Vagina (tissue), 2 donors: ENCODE measurements around the gene ADAMTS16.

Experiments
- POLR2A ChIP-seq, 2 donors: fragments of 450-650 bp; IDR thresholded peaks; one replicate each; pipeline ENCODE4 v1.6.1; 2017; ENCODE audit warnings: antibody characterized with exemption in 2 of 2, mild to moderate bottlenecking in 2 of 2, moderate library complexity in 2 of 2
- POLR2AphosphoS5 ChIP-seq, 2 donors: sonication (generic); formaldehyde crosslinking; IDR thresholded peaks; one replicate each; pipeline ENCODE4 v1.9.0; 2017; ENCODE audit warnings: antibody characterized with exemption in 2 of 2, mild to moderate bottlenecking in 2 of 2, low read depth in 1 of 2; ENCODE audit not compliant: insufficient read depth in 1 of 2
- TF ChIP-seq, protein P1 (sequence below), 3 experiments: fragments of 450-650 bp in 2 of 3; fragments of 200-600 bp in 1 of 3; sonication (generic) in 1 of 3; IDR thresholded peaks; one replicate each; pipeline ENCODE4 v1.5.1; 2017 to 2019; ENCODE audit warnings: antibody characterized with exemption in 3 of 3, mild to moderate bottlenecking in 2 of 3, moderate library complexity in 2 of 3

DNA sequence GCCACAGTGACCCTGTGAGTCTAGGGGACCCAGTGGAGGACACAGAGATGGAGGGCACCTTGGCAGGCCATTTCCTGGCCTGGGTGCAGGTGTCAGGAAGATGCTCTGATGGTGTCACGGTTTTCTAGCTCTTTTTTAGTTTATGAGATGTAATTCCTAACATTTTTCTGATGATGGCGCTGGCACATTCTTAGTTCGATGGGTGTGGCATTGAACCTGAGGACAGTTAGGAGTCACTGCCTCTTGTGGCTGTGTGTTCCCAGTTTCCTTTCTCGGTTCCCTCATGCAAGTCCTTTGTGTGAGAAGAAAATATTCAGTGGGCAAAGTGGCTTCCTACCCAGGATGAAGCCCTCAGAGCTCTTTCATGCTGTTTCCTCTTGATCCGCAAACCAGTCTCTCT lies 152.9 kb downstream of the ADAMTS16 start:
- TF ChIP-seq POLR2A (IDR thresholded peaks at IDR 0.05) (no peak), POLR2AphosphoS5 (IDR thresholded peaks at IDR 0.05; ENCODE audit: insufficient read depth in 1 of 2, low read depth in 1 of 2) (no peak)
- TF ChIP-seq, protein P1, sequence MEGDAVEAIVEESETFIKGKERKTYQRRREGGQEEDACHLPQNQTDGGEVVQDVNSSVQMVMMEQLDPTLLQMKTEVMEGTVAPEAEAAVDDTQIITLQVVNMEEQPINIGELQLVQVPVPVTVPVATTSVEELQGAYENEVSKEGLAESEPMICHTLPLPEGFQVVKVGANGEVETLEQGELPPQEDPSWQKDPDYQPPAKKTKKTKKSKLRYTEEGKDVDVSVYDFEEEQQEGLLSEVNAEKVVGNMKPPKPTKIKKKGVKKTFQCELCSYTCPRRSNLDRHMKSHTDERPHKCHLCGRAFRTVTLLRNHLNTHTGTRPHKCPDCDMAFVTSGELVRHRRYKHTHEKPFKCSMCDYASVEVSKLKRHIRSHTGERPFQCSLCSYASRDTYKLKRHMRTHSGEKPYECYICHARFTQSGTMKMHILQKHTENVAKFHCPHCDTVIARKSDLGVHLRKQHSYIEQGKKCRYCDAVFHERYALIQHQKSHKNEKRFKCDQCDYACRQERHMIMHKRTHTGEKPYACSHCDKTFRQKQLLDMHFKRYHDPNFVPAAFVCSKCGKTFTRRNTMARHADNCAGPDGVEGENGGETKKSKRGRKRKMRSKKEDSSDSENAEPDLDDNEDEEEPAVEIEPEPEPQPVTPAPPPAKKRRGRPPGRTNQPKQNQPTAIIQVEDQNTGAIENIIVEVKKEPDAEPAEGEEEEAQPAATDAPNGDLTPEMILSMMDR (IDR thresholded peaks at IDR 0.05), result no peak
